ENCODE results near the gene KLHL17.
A peak's percentile ranks its signal among the peaks of the same experiment; 100 is the strongest.

Gene KLHL17

DNA sequence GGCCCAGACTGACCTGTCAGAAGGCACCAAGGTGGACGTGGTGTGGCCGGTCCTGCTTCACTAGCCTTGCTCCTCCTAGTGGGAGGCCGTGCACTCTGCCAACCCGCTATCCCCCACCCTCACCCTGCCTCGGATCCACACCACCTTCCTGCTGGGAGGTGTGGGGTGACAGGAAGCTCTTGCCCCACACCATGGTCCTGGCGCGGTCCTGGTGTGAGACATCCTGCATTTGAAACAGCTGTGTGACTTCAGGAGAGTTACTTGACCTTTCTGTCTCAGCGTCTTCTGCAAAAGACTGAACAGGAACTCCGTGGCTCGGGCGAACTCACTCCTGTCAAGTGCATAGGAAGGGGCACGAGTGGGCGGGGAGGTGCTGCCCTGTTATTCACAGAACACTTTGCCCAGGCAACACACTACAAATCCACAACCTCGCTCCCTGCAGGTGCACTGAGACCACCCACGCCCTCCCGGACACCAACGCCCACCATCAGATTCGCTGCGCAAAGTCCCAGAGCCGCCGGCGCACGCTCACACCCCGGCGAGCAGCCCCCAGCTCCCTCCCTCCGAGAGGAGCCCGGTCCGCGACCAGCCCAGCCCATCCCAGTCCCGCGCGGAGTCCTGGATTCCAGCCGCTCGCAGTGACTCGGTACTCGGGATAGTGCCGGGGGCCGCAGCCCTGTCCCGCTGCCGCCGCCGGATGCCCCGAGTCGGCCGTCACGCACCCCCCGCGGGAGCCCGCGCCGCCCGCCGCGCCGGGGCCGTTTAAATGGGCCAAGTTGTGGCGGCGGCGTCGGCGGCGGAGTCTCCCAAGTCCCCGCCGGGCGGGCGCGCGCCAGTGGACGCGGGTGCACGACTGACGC lies 37.0 kb upstream of the KLHL17 start, which contains the start of gene SAMD11:
Gene SAMD11, plus strand, starts transcription at position 793 of the 860 bp plus-strand sequence. CDS start 509 bp downstream, outside the sequence.
- DNase-seq = peak; percentile 81

DNA sequence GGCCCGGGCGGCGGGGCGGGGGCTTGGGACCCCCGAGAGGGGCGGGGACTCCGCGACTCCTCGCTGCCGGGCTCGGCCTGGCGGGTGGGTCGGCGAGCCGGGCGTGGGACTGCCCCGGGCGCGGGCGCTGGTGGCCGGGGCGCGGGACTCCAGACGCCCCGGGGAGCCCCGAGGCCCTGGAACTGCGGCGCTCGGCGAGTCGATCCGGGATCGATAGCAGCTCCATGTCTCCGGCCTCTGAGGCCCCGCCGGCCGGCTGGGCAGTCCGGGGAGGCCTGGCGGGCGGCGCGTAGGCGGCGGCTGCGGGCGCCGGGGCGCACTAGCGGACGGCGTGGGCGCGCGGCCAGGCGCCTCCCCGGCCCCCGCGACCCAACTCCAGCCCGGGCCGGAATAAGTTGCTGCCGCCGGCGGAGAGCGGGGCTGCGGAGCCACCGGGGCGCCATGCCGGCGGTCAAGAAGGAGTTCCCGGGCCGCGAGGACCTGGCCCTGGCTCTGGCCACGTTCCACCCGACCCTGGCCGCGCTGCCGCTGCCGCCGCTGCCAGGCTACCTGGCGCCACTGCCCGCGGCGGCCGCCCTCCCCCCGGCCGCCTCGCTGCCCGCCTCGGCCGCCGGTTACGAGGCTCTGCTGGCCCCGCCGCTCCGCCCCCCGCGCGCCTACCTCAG lies 36.3 kb upstream of the KLHL17 start:
- no peak for DNase-seq

DNA sequence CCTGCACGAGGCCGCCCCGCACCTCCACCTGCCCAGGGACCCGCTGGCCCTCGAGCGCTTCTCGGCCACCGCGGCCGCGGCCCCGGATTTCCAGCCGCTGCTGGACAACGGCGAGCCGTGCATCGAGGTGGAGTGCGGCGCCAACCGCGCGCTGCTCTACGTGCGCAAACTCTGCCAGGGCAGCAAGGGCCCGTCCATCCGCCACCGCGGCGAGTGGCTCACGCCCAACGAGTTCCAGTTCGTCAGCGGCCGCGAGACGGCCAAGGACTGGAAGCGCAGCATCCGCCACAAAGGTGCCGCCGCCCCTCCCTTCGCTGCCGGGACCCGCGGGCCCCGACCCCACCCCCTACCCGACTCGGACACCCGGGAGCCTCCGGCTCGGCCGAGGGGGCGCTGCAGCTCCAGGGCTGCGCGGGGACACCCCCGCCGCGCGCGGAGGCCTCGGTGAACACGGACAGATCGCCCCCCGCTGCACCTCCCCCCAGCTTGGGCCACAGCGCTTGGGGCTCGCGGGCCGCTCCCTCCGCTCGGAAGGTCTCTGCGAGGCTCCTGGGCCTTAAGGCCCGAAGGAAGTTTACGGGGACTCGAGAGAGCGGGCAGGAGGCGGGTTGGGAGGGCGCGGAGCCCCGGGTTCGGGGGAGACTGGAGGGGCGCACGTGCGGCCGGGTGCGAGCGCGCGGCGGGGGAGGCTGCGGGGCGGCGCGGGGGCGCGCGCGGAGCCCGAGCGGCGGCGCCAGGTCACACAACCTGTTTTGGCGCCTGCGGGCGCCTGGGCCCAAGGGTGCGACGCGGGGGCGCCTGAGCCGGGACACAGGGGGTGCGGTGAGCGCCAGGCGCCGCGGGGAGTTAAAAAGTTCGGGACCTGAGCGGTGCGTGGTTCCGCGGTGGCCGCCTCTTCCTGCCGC lies 35.5 kb upstream of the KLHL17 start:
- DNase-seq = no peak

DNA sequence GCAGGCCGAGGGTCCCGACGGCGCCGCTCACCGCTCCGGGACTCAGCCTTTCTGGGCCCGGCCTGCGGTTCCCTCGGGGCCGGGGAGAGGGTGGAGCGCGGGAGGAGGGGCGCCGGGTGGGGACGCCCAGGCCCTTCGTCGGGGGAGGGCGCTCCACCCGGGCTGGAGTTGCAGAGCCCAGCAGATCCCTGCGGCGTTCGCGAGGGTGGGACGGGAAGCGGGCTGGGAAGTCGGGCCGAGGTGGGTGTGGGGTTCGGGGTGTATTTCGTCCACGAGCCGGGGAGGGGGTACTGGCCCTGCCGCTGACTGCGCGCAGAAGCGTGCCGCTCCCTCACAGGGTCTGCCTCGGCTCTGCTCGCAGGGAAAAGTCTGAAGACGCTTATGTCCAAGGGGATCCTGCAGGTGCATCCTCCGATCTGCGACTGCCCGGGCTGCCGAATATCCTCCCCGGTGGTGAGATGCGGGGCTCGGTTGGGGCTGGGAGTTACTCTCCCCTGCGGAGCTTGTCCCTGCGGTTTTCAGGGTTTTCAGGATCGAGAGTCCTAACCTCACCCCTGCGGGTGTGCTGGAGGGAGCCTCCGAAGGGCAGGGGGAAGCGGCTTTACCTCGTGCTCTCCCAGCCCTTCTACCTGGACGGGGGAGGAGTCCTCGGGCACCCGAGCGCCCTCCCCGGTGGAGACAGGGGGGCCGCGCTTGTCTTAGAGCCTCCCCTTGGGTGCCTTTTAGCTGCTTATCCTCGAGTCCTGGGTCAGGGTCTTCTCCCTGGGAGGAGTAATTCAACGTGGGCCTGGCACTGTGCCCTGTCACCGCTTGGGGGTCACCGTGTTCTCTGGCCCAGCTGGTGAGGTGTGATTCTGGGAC lies 34.6 kb upstream of the KLHL17 start:
- DNase-seq = no peak

DNA sequence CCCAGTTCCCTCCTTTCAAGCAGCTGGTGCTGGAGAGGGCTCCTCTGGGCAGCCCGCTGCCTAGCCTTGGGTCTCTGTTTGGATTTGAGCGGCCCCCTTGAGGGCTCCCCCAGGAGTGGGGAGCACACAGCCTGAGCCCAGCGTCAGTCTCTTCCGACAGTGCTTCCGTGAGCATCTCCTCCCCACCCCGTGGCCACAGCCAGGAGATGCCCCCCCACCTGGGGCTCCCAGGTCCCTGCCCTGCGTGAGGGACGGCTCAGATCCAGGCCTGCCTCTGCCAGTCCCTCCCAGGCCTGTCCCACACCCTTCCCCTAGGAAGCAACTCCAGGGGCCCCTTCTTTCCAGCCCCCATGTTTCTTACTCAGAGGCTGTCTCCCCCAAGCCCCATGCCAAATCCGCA lies 33.1 kb upstream of the KLHL17 start:
- DNase-seq = no peak

DNA sequence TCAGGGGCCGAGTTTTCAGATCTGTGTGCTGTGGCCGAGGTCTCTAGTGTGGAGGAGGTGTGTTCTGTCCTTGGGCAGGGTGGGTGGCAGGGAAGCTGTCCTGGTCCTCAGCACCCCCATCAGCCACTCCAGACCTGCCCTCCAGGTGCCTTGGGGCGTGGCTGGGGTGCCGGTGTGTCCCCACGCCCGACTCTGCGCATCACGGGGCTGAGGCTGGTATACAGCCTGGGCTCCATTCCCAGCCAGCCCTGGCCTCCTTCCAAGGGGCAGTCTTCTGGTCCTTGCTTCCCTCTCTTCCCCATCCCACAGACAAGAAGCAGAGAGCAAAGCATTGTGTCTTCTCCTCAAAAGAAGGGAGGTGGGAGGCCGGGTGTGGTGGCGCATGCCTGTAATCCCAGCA lies 32.6 kb upstream of the KLHL17 start:
- DNase-seq = no peak

DNA sequence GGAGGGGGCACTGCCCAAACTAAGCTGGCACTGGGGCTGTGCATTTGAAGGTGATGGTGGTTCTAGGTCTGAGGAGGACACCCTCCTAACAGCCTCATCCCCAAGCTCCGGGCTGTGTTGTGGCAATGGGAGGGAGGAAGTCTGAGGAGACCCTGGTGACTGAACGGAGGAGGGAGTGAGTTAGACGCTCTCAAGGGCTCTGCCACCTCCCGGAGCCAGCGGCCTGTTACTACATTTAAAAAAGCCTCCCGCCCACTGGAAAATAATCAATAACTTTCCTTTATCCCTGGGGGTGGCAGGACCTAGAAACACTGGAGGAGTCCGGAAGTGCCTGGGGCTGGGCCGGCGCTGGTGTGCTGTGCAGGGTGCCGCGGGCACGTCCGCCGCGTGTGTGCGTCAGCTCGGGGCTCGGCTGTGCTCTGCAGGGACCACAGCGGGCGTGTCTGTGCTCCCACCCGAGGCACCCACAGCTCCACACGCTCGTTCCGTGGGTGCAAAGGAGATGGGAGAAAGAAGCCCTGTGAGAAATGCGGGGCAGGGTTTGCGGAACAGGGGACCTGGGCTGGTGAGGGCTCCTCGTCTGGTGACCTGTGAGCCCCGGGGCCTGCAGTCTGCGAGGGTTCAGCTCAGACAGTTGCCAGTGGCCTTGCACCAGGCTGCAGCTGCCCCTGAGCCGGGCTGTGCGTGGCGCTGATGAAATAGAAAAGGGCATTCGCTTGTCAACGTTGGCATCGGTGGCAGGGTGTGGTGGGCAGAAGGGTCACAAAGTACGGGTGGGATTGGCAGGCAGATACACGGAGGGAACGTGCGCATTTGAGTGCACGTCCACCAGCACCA lies 31.3 kb upstream of the KLHL17 start:
- DNase-seq = no peak

DNA sequence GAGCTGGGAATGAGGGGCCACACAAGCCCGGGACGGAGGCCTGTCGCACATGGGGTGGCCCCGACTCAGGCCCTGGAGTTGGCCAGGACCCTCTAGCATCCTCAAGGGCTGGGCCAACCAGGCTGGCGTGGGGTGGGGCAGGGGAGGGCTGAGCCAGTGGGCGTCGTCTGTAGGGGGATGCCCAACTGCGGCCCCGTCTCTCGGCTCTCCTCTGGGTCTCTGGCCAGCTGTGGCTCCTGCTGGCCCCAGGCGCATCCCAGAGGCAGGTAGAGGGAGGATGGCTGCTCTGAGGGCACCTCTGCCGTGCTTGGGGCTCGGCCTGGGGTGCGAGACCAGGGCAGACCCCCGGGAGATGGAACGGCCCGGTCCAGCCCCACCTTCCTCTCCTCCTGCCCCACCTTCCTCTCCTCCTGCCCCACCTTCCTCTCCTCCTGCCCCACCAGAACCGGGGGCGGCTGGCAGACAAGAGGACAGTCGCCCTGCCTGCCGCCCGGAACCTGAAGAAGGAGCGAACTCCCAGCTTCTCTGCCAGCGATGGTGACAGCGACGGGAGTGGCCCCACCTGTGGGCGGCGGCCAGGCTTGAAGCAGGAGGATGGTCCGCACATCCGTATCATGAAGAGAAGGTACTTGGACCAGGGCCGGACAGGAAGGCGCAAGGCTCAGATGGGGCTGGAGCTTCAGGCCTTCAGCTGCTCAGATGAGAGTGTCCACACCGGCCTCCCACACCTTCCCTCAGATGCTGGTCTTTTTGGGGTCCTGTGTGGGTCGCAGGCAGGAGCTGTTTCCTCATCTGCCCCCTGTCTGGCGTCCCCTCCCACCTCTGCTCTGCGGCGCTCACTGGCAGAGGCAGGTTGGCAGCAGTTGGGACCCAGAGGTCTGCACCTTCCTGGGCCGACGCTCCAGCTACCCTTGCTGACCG lies 30.4 kb upstream of the KLHL17 start:
- no peak for DNase-seq

DNA sequence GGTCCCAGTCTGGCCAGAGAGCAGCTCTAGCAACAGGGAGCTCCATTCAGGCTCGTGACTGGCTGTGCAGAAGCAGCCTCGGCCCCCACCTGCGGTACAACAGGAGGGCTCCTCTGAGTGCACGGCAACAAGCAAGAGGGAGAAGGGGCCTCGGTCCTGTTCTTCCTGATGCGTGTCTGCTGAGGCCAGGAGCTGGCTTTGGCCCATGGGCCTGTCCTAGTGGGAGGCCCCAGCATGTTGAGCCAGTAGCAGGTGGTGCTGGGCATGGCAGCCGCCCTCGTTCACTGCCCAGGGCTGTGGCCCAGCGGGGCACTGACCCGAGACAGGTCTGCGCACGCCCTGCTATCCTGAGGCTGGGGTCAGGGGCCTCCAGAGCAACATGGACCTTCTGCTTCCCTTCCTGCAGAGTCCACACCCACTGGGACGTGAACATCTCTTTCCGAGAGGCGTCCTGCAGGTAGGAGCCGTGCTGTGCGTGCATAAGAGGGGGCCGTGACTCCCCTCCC lies 29.7 kb upstream of the KLHL17 start:
- no peak for DNase-seq

DNA sequence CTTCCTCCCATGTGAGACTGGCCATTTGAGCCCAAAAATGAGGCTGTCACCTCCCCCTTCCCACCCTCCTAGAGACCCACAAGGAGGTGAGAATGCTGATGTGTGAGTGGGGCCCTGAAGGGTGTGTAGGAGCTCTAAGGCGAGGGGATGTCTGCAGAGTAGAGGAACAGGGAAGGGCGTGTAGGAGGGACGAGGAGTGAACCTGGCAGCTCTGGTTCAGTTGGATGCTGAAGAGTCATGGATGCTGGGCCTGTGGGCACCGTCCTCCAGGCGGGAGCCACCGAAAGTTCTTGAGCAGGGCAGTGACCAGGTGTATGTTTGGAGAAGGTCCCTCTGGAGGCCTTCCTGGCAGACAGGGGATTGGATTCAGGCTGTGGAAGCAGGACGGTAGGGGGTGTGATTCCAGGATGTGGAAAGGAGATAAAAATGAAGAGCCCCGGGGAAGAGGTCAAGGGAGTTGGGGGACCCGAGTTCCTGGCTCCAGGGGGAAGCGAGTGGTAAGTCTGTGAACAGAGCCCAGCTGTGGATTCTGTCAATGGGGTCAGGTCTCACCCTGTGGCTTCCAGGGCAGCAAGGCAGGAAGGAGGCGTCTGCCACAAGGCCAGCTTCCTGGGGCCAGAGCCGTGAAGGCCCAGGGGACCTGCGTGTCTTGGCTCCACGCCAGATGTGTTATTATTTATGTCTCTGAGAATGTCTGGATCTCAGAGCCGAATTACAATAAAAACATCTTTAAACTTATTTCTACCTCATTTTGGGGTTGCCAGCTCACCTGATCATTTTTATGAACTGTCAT lies 28.8 kb upstream of the KLHL17 start:
- DNase-seq = no peak

DNA sequence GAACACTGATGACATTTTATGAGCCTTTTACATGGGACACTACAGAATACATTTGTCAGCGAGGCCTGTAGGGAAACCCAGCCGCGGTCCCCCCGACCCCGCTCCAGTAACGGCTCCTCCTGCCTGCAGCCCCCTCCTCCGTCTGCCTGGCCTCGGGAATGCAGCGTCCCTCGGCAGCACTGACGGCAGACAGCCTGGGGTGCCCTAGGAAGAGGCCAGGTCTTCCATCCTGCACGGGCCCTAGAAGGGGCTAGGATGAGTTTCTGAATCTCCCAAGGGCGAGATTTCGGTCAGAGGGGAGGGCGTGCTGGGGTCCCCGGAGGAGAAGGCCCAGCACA lies 28.2 kb upstream of the KLHL17 start:
- DNase-seq = no peak

DNA sequence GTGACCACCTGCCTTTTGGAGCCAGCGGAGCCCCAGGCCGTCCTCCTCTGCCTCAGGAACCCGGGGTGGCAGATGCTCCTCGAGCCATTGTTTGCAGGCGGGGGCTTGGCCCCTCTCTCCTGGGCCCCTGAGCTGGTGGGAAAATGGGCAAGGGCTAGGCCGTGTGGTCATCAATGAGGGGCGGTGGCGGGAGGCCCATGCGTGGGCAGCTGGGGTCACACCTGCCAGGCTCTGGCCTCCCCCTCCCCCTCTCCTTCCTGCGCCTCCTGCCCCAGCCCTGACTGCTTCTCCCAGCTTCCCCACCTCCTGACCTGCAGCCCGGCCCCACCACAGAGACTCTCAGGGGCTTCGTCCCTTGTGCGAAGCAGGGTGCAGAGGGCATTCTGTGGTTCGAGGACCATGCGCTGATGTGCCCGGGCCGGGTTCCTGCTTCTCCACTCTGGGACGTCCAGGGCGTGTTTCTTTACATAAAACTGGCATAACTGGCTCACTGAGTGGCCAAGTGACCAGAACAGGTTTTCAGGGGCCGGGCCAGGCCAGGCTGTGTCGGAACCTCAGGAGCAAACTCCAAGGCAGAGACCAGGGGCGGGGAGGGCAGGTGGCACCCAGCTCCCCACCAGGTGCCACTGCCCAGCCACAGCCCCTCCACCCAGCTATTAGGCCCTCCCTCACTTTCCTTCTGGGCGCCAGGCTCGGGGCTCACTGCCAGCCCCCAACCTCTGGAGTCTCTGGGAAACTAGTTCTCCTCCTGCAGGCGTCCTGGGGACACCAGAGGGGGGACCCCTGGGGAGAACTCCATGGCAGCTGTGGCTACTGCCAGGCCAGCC lies 27.4 kb upstream of the KLHL17 start:
- no peak for DNase-seq

DNA sequence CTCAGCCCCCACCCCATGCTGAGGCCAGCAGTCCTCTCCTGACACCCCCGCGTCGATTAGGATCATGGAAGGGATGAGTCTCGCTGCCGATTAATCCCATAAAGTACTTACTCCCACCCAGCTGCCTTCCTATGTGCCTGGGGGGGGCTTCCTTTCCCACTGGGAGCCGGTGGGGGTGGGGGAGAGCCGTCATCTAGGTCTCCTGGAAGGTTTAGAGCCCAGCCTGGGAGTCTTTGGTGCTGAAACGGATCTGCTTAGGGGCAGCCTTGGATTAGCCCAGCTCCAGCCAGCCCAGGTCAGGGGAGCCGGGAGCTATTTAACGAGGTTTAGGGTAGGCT lies 26.8 kb upstream of the KLHL17 start:
- DNase-seq = no peak

DNA sequence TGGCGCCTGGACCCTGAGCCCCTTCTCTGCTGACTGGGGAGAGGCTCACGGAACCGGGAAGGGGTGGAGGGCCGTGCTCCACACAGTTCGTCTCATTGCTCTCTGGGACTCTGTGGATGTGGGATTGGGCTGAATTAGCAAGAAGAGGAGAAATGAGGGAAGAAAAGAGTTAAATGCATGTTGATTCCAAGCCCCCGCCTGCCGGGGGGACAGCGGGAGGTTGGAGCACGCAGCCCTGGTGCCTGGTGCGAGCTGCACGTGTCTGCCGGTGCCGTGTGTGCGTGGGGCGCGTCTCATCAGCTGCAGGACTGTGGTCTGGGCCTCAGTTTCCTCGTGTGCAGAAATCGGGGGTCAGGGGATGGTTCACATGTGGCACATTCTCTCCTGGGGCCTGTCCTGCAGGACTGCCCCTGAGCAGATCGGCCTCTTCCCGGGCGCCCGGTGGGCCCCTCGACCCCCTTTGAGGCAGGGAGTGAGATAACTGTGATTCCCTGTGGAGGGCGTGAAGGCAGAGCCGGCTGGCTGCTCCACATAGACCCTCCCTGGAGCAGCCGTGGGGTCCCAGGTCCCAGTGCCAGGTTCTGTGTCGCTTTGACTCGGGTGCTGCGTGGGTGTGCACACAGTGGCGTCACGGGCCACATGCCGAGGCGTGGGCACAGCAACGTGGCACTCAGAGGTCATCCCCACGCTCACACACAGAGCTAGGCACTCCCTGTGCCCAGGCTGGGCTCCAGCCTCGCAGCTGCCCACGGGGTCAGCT lies 25.2 kb upstream of the KLHL17 start:
- no peak for DNase-seq

DNA sequence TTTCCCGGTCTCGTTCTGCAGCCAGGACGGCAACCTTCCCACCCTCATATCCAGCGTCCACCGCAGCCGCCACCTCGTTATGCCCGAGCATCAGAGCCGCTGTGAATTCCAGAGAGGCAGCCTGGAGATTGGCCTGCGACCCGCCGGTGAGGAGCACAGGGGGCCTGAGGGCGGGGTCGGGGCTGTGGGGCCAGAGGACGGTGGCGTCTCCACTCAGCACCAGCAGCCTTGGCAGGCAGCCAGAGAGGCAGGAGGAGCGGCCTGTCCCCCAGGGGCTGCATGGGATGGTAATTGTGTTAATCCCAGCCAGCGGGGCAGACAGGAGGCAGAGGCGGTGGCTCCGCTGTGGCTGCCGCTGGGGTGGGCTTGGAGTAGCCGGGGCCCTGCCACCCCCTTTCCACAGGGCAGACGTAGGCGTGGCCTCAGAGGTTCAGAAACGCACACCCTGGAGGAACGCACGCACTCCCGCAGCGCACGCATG lies 24.6 kb upstream of the KLHL17 start:
- DNase-seq = no peak

DNA sequence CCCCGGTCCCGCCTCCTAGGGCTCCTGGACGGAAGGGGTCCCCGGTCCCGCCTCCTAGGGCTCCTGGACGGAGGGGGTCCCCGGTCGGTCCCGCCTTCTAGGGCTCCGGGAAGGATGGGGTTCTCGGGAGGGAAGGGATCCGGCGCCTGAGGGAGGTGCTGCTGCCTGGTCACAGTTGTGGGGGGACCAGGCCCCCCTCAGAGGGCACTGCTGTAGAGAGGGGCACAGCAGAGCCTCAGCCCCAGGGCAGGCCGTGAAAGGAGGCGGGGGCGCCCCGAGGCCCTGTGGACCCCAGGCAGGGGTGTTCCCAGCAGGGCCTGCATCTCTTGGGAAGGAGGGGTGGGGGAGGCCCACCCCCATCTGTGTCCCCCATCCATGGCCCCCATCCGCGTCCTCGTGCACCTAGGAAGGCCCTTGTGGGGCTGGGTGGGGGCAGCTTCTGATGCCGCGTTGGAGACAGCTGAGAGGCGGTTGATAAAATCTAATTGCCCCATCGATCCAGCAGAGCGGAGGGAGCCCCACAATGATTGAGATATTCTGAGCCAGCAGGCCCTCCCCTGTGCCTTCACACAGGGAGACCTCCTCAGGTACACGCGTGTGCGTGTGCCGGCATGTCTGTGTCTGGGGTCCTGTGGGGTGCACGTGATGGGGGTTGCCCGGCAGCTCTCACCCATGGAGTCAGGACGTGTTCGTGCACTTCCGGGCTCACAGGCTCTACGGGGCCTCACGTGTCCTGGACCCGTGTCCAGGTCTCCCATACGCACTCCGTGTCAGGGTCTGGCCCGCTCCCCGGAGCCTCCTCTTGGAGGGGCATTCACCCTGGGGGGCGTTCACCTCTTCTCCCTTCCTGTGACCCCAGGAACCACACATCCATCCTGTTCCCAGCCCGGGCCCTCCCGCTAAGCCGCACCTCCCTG lies 23.8 kb upstream of the KLHL17 start:
- DNase-seq = no peak

Measured in activated T-cell treated with anti-CD3 and anti-CD28 coated beads, Interleukin-2, amount 50 U/mL, for 1 hour (primary cell).